PC-9 (cell line): ENCODE data around the gene CCDC194. TPM values are rescaled to one million over a fixed set of nuclear protein-coding genes. Genes with fewer than 3 reads are reported as not detected.

Experiments
- BruUV-seq: library from RNA; stranded (reverse); fragments of 400-500 nt; replicated peaks from 2 replicates; lab custom pipeline; 2021; lab: Mats Ljungman, UMichigan
- CTCF ChIA-PET: fragments of 300-600 bp; sonication (Branson Sonifier 250); formaldehyde crosslinking; loops from one replicate; lab custom pipeline; 2022; ENCODE audit warnings: antibody characterized with exemption; lab: Charles Lee
- POLR2A ChIA-PET: fragments of 300-600 bp; sonication (Branson Sonifier 250); formaldehyde crosslinking; loops from one replicate; lab custom pipeline; 2022; ENCODE audit warnings: antibody characterized with exemption; ENCODE audit not compliant: unreplicated experiment; lab: Charles Lee
- DNase-seq, 2 experiments: peaks; one replicate each; pipeline versions ENCODE4 v3.0.0 to v3.0.0-alpha.2; 2015 to 2022; ENCODE audit warnings: mixed read lengths in 1 of 2
- H2AFZ ChIP-seq: fragments of 200-600 bp; sonication (generic); 2 replicates; pipeline ENCODE4 v1.8.1; 2017; ENCODE audit warnings: antibody characterized with exemption
- H3F3A ChIP-seq: fragments of 200-600 bp; sonication (generic); 2 replicates; pipeline ENCODE4 v1.8.1; 2017; ENCODE audit warnings: antibody characterized with exemption, mild to moderate bottlenecking, low read depth; ENCODE audit not compliant: insufficient read depth
- H3K27ac ChIP-seq: fragments of 200-600 bp; sonication (generic); 2 replicates; pipeline ENCODE4 v1.6.1; 2016; ENCODE audit warnings: mixed run types
- H3K27me3 ChIP-seq: fragments of 200-600 bp; sonication (generic); 2 replicates; pipeline ENCODE4 v1.6.1; 2016; ENCODE audit warnings: low read depth, mixed run types; ENCODE audit not compliant: insufficient read depth
- H3K36me3 ChIP-seq: fragments of 200-600 bp; sonication (generic); 2 replicates; pipeline ENCODE4 v1.6.1; 2016; ENCODE audit warnings: low read depth, mixed run types
- H3K4me1 ChIP-seq: fragments of 200-600 bp; sonication (generic); replicated peaks from 2 replicates; pipeline ENCODE4 v1.6.1; 2016; ENCODE audit warnings: mixed run types; ENCODE audit not compliant: insufficient read depth
- H3K4me2 ChIP-seq: fragments of 200-600 bp; sonication (generic); 2 replicates; pipeline ENCODE4 v1.6.1; 2017; ENCODE audit warnings: mixed run types
- H3K4me3 ChIP-seq: fragments of 200-600 bp; sonication (generic); 2 replicates; pipeline ENCODE4 v1.6.1; 2016; ENCODE audit warnings: mixed run types
- H3K79me2 ChIP-seq: fragments of 200-600 bp; sonication (generic); 2 replicates; pipeline ENCODE4 v1.6.1; 2017; ENCODE audit warnings: low read depth, mixed run types
- H3K9me2 ChIP-seq: fragments of 200-600 bp; sonication (generic); 2 replicates; pipeline ENCODE4 v1.8.1; 2017; ENCODE audit warnings: mild to moderate bottlenecking; ENCODE audit not compliant: insufficient read depth
- H3K9me3 ChIP-seq: fragments of 200-600 bp; sonication (generic); 2 replicates; pipeline ENCODE4 v1.8.1; 2016; ENCODE audit warnings: low read depth; ENCODE audit not compliant: insufficient read depth
- H4K20me1 ChIP-seq: fragments of 200-600 bp; sonication (generic); 2 replicates; pipeline ENCODE4 v1.8.1; 2017; ENCODE audit not compliant: insufficient read depth
- EZH2 ChIP-seq: fragments of 200-600 bp; sonication (generic); IDR thresholded peaks from 2 replicates; pipeline ENCODE4 v1.8.0; 2017; ENCODE audit warnings: antibody characterized with exemption, low read depth
- intact Hi-C: fragments of 100-400 bp; cut with micrococcal nuclease; formaldehyde crosslinking; loops from one replicate; pipeline ENCODE4 v1.10.0; 2022; ENCODE audit not compliant: unreplicated experiment
- total RNA-seq: library from RNA; stranded (reverse); gene quantifications from 2 replicates; pipeline ENCODE4 v1.2.3, GENCODE V29; 2021
- TF ChIP-seq, protein P1 (sequence below): fragments of 200-600 bp; sonication (generic); conservative IDR thresholded peaks from 2 replicates; pipeline ENCODE4 v1.6.1; 2017; ENCODE audit warnings: mixed run types, antibody characterized with exemption, mild to moderate bottlenecking, moderate library complexity

Gene CCDC194
- total RNA-seq, 1 experiment from 2014 or later = not detected

DNA sequence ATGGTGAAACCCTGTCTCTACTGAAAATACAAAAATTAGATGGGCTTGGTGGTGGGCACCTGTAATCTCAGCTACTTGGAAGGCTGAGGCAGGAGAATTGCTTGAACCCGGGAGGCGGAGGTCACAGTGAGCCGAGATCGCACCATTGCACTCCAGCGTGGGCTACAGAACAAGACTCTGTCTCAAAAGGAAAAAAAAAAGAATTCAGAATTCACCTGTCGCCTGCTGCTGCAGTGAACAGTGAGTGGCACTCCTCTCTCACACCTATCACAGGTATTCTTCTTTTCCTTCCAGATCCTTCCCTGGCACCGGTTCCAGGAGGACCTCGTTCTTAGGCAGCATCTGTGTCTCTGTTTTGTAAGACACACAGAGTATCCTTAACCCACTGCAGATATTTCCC, 20.1 kb upstream of the CCDC194 start:
- intact Hi-C loops = no loop called here

DNA sequence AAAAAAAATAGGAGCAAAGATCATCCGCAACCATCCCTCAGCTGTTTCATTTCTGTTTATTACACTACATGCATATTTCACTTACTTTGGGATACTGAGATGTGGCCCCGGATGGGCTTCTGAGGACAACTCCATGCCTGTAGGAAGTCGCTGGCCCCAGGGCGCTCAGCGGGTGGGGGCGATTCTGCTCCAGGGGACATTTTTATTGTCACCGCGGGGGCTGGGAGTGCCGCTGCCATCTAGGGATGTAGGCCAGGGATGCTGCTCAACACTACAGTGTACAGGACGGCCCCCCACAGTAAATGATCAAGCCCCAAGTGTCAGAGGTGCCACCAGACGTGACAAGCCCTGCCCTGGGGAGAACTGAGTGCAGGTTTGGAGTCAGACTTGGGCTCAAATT, 17.8 kb upstream of the CCDC194 start:
- intact Hi-C loops = no loop called here
- H2AFZ ChIP-seq = no peak overlapping the region

More for the DNA sequence above, 20.1 kb upstream of the CCDC194 start:
- Histone ChIP-seq H3K9me3 (no peaks in the 10 kb centered on the region), H3K4me1 (peaks cover 6% of the 10 kb centered on the region), H3K36me3 (no peaks in the 10 kb centered on the region), H3K9me2 (no peaks in the 10 kb centered on the region), H3K27ac (no peak overlapping the region), H2AFZ (no peak overlapping the region), H3K4me2 (no peak overlapping the region), H3F3A (peaks cover 14% of the 10 kb centered on the region; the same call in 1 of the 2 replicates), H3K79me2 (no peaks in the 10 kb centered on the region), H4K20me1 (no peaks in the 10 kb centered on the region), H3K27me3 (no peaks in the 10 kb centered on the region), H3K4me3 (no peak overlapping the region)
- ChIA-PET CTCF (no interaction called here), POLR2A (no interaction called here)
- BruUV-seq = no TSS peak
- no peak for DNase-seq
- TF ChIP-seq, protein P1, sequence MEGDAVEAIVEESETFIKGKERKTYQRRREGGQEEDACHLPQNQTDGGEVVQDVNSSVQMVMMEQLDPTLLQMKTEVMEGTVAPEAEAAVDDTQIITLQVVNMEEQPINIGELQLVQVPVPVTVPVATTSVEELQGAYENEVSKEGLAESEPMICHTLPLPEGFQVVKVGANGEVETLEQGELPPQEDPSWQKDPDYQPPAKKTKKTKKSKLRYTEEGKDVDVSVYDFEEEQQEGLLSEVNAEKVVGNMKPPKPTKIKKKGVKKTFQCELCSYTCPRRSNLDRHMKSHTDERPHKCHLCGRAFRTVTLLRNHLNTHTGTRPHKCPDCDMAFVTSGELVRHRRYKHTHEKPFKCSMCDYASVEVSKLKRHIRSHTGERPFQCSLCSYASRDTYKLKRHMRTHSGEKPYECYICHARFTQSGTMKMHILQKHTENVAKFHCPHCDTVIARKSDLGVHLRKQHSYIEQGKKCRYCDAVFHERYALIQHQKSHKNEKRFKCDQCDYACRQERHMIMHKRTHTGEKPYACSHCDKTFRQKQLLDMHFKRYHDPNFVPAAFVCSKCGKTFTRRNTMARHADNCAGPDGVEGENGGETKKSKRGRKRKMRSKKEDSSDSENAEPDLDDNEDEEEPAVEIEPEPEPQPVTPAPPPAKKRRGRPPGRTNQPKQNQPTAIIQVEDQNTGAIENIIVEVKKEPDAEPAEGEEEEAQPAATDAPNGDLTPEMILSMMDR = no peak
- TF ChIP-seq EZH2 = no peak

DNA sequence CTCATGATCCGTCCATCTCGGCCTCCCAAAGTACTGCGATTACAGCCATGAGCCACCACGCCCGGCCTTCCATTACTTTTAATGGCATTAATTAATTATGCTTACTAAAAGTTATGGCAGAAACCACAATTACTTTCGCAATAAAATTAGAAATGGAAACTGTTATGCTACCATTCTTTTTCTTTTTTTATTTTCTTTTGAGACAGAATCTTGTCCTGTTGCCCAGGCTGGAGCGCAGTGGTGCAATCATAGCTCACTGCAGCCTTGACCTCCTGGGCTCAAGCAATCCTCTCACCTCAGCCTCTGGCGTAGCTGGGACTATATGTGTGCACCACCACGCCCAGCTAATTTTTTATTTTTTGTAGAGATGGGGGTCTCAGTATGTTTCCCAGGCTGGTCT, 16.0 kb upstream of the CCDC194 start:
- H3F3A ChIP-seq = peaks cover 5% of the 10 kb centered on the region; the same call in 1 of the 2 replicates
- H3K9me2 ChIP-seq = no peaks in the 10 kb centered on the region
- H3K9me3 ChIP-seq = no peaks in the 10 kb centered on the region
- CTCF ChIA-PET = interaction anchor here (0.6 kb wide), 1 partner anchor 18 kb away, joined by 3 read pairs; no protein-coding TSS in a partner anchor
- intact Hi-C loops = no loop called here
- H4K20me1 ChIP-seq = no peaks in the 10 kb centered on the region
- H3K4me3 ChIP-seq = no peak overlapping the region
- no peak for TF ChIP-seq EZH2
- TF ChIP-seq, protein P1 = no peak
- no peaks in the 10 kb centered on the region; the same call in none of the 2 replicates for H3K4me1 ChIP-seq
- no peak overlapping the region for H3K27ac ChIP-seq
- no peak overlapping the region for H3K4me2 ChIP-seq
- BruUV-seq = no TSS peak
- no peaks in the 10 kb centered on the region for H3K27me3 ChIP-seq
- H3K36me3 ChIP-seq = no peaks in the 10 kb centered on the region
- no peak for DNase-seq
- POLR2A ChIA-PET = no interaction called here
- no peaks in the 10 kb centered on the region for H3K79me2 ChIP-seq
- no peak overlapping the region for H2AFZ ChIP-seq

More for the DNA sequence above, 17.8 kb upstream of the CCDC194 start:
- Histone ChIP-seq H3K4me2 (no peak overlapping the region), H3K79me2 (no peaks in the 10 kb centered on the region), H3K4me3 (no peak overlapping the region), H3K4me1 (no peaks in the 10 kb centered on the region; the same call in 1 of the 2 replicates), H3K36me3 (no peaks in the 10 kb centered on the region), H3F3A (peaks cover 5% of the 10 kb centered on the region; the same call in 1 of the 2 replicates), H3K27me3 (no peaks in the 10 kb centered on the region), H3K27ac (no peak overlapping the region), H3K9me3 (no peaks in the 10 kb centered on the region), H3K9me2 (no peaks in the 10 kb centered on the region), H4K20me1 (no peaks in the 10 kb centered on the region)
- CTCF ChIA-PET = interaction anchor here (0.7 kb wide), 1 partner anchor 749 kb away, joined by 4 read pairs; no protein-coding TSS in a partner anchor
- no TSS peak for BruUV-seq
- no peak for DNase-seq
- POLR2A ChIA-PET = interaction anchor here (0.6 kb wide), 2 partner anchors 17 to 105 kb away, joined by 5 to 21 read pairs; no protein-coding TSS in a partner anchor
- no peak for TF ChIP-seq EZH2
- TF ChIP-seq, protein P1 = no peak
